Mucosa of stomach (tissue), 1 donor: ENCODE data around the gene IKZF5.

Experiments used
- H3K27me3 ChIP-seq: one replicate; pipeline ENCODE4 v1.7.0; 2013; ENCODE audit warnings: mild to moderate bottlenecking, low read length; ENCODE audit not compliant: control insufficient read depth, insufficient read depth
- H3K36me3 ChIP-seq: one replicate; pipeline ENCODE4 v1.7.0; 2013; ENCODE audit warnings: low read length; ENCODE audit not compliant: control insufficient read depth, insufficient read depth
- H3K4me1 ChIP-seq: one replicate; pipeline ENCODE4 v1.7.0; 2013; ENCODE audit warnings: mild to moderate bottlenecking, low read length; ENCODE audit not compliant: control insufficient read depth, insufficient read depth
- H3K4me3 ChIP-seq: one replicate; pipeline ENCODE4 v1.7.0; 2013; ENCODE audit warnings: low read length
- H3K9ac ChIP-seq: one replicate; pipeline ENCODE4 v1.7.0; 2013; ENCODE audit warnings: mild to moderate bottlenecking, low read length, moderate library complexity
- H3K9me3 ChIP-seq: one replicate; pipeline ENCODE4 v1.7.0; 2013; ENCODE audit warnings: mild to moderate bottlenecking, low read length, moderate library complexity; ENCODE audit not compliant: control insufficient read depth
- donor health status: Pancreatic carcinoma.

IKZF5 gene

GRCh38 chr10:123013456-123014419, 5.1 kb upstream of the IKZF5 start:
- no peaks in the 10 kb centered on the region for H3K36me3 ChIP-seq
- no peaks in the 10 kb centered on the region for H3K9me3 ChIP-seq
- H3K4me1 ChIP-seq, result peaks cover 7% of the 10 kb centered on the region
- H3K9ac ChIP-seq, result no peak overlapping the region
- no peaks in the 10 kb centered on the region for H3K27me3 ChIP-seq
- no peak overlapping the region for H3K4me3 ChIP-seq

GRCh38 chr10:123011987-123012386, 3.4 kb upstream of the IKZF5 start:
- no peaks in the 10 kb centered on the region for H3K27me3 ChIP-seq
- no peak overlapping the region for H3K9ac ChIP-seq

GRCh38 chr10:123009105-123009820, 668 bp upstream of the IKZF5 start:
- Histone ChIP-seq H3K4me1 (peaks cover 7% of the 10 kb centered on the region), H3K9ac (peak overlapping the region; percentile 87), H3K36me3 (no peaks in the 10 kb centered on the region), H3K27me3 (no peaks in the 10 kb centered on the region), H3K9me3 (no peaks in the 10 kb centered on the region), H3K4me3 (peak overlapping the region; percentile 84)

More at GRCh38 chr10:123011987-123012386, 3.4 kb upstream of the IKZF5 start:
- H3K36me3 ChIP-seq, result no peaks in the 10 kb centered on the region
- H3K4me1 ChIP-seq, result peaks cover 7% of the 10 kb centered on the region
- H3K4me3 ChIP-seq, result no peak overlapping the region
- no peaks in the 10 kb centered on the region for H3K9me3 ChIP-seq

- Histone ChIP-seq H3K9ac (peak overlapping the region; percentile 97), H3K36me3 (no peaks in the 10 kb centered on the region), H3K4me3 (peak overlapping the region; percentile 84), H3K27me3 (no peaks in the 10 kb centered on the region), H3K4me1 (peaks cover 7% of the 10 kb centered on the region), H3K9me3 (no peaks in the 10 kb centered on the region)
Observed at GRCh38 chr10:123007558-123008354, 839 bp downstream of the IKZF5 start.

GRCh38 chr10:123004298-123004697, 4.3 kb downstream of the IKZF5 start:
- no peak overlapping the region for H3K4me3 ChIP-seq
- no peaks in the 10 kb centered on the region for H3K9me3 ChIP-seq
- H3K9ac ChIP-seq, result no peak overlapping the region
- H3K27me3 ChIP-seq, result no peaks in the 10 kb centered on the region
- no peaks in the 10 kb centered on the region for H3K36me3 ChIP-seq
- peaks cover 9% of the 10 kb centered on the region for H3K4me1 ChIP-seq

GRCh38 chr10:123001370-123001769, 7.2 kb downstream of the IKZF5 start:
- no peaks in the 10 kb centered on the region for H3K27me3 ChIP-seq
- H3K9ac ChIP-seq, result no peak overlapping the region

GRCh38 chr10:123000155-123000554, 8.4 kb downstream of the IKZF5 start:
- peaks cover 10% of the 10 kb centered on the region for H3K4me1 ChIP-seq
- H3K4me3 ChIP-seq, result no peak overlapping the region
- no peak overlapping the region for H3K9ac ChIP-seq
- H3K27me3 ChIP-seq, result no peaks in the 10 kb centered on the region
- H3K36me3 ChIP-seq, result no peaks in the 10 kb centered on the region
- H3K9me3 ChIP-seq, result no peaks in the 10 kb centered on the region

More at GRCh38 chr10:123001370-123001769, 7.2 kb downstream of the IKZF5 start:
- H3K36me3 ChIP-seq, result no peaks in the 10 kb centered on the region
- no peak overlapping the region for H3K4me3 ChIP-seq
- no peaks in the 10 kb centered on the region for H3K9me3 ChIP-seq
- peaks cover 10% of the 10 kb centered on the region for H3K4me1 ChIP-seq

GRCh38 chr10:122999347-122999746, 9.2 kb downstream of the IKZF5 start:
- no peak overlapping the region for H3K4me3 ChIP-seq
- H3K4me1 ChIP-seq, result peaks cover 10% of the 10 kb centered on the region
- no peaks in the 10 kb centered on the region for H3K27me3 ChIP-seq
- no peaks in the 10 kb centered on the region for H3K36me3 ChIP-seq
- H3K9me3 ChIP-seq, result no peaks in the 10 kb centered on the region
- no peak overlapping the region for H3K9ac ChIP-seq

GRCh38 chr10:122998934-122999333, 9.7 kb downstream of the IKZF5 start:
- H3K36me3 ChIP-seq, result no peaks in the 10 kb centered on the region
- no peak overlapping the region for H3K9ac ChIP-seq
- H3K27me3 ChIP-seq, result no peaks in the 10 kb centered on the region
- no peak overlapping the region for H3K4me3 ChIP-seq
- no peaks in the 10 kb centered on the region for H3K9me3 ChIP-seq
- peaks cover 10% of the 10 kb centered on the region for H3K4me1 ChIP-seq

GRCh38 chr10:122998360-122998917, 10.2 kb downstream of the IKZF5 start:
- Histone ChIP-seq H3K4me1 (peaks cover 10% of the 10 kb centered on the region), H3K36me3 (no peaks in the 10 kb centered on the region), H3K4me3 (no peak overlapping the region), H3K9me3 (no peaks in the 10 kb centered on the region), H3K27me3 (no peaks in the 10 kb centered on the region), H3K9ac (no peak overlapping the region)

GRCh38 chr10:122997864-122998263, 10.7 kb downstream of the IKZF5 start:
- Histone ChIP-seq H3K9ac (no peak overlapping the region), H3K36me3 (no peaks in the 10 kb centered on the region), H3K27me3 (no peaks in the 10 kb centered on the region), H3K4me1 (peaks cover 10% of the 10 kb centered on the region), H3K9me3 (no peaks in the 10 kb centered on the region), H3K4me3 (no peak overlapping the region)
